ENCODE results near the gene NOTUM. TPM values are rescaled to one million over a fixed set of nuclear protein-coding genes. Genes with fewer than 3 reads are reported as not detected.

NOTUM gene
- total RNA-seq, 4 donors from 2014 or later, result 1.1 to 11.5 (median 1.5) TPM

GRCh38 chr17:81951785-81952684 lies 9.0 kb downstream of the NOTUM start:
- no peak for DNase-seq (ENCODE audit: low spot score in 2 of 2)
- TF ChIP-seq EP300 (IDR thresholded peaks at IDR 0.05) (no peak), CTCF (IDR thresholded peaks at IDR 0.05) (no peak), POLR2AphosphoS5 (IDR thresholded peaks at IDR 0.05) (no peak), POLR2A (IDR thresholded peaks at IDR 0.05) (no peak)
- WGBS, result 47% methylated on average over 13 of the region's 13 CpGs
- H3K36me3 ChIP-seq, result no peaks in the 10 kb centered on the region
- H3K27me3 ChIP-seq, result peaks cover under 1% of the 10 kb centered on the region
- no peak overlapping the region for H3K4me3 ChIP-seq
- no peak overlapping the region for H3K27ac ChIP-seq
- no peaks in the 10 kb centered on the region for H3K4me1 ChIP-seq
- no peaks in the 10 kb centered on the region for H3K9me3 ChIP-seq

DNA sequence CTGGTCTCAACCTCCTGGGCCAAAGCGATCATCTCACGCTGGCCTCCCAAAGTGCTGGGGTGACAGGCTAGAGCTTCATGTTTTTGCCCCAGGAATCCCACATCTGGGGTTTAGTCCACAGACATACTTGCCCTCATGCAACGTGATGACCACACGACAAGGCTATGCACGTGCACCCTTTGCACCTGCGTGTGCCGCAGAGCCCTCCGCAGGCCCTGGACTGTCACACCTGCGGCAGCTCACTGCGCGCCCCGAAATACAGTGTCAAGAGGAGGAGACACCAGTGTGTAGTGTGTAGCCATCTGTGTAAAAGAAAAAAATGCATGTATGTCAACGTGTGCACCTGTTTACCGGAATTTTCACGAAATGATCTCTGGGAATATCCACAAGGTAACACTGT lies 10.5 kb downstream of the NOTUM start:
- TF ChIP-seq EP300 (IDR thresholded peaks at IDR 0.05), result no peak
- no peaks in the 10 kb centered on the region for H3K27me3 ChIP-seq
- 87% methylated on average over 15 of the region's 15 CpGs for WGBS
- DNase-seq (ENCODE audit: low spot score in 2 of 2), result no peak
- no peaks in the 10 kb centered on the region for H3K9me3 ChIP-seq
- no peak overlapping the region for H3K27ac ChIP-seq
- H3K36me3 ChIP-seq, result no peaks in the 10 kb centered on the region
- H3K4me1 ChIP-seq, result no peaks in the 10 kb centered on the region
- H3K4me3 ChIP-seq, result no peak overlapping the region

GRCh38 chr17:81948635-81949378 lies 12.2 kb downstream of the NOTUM start:
- TF ChIP-seq CTCF (IDR thresholded peaks at IDR 0.05) (no peak), EP300 (IDR thresholded peaks at IDR 0.05) (no peak), POLR2AphosphoS5 (IDR thresholded peaks at IDR 0.05) (no peak), POLR2A (IDR thresholded peaks at IDR 0.05) (no peak)

DNA sequence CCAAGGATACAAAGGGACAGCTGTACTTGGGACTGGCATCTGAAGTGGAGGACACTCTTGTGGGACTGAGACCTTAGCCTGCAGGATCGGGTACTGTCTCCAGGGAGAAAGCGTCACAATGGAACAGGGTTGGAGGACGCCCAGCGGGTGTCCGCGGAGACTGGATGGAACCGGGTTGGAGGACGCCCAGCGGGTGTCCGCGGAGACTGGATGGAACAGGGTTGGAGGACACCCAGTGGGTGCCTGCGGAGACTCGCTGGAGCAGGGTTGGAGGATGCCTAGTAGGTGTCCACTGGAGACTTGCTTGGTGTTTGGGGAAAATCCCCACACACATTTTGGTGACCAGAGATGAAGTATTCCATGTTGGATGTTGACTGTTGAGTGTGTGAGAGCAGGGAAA lies 13.8 kb downstream of the NOTUM start, which contains the start of gene MYADML2:
TSS of gene MYADML2 (minus strand) at position 45 of the 400 bp plus-strand sequence. CDS start 5,492 bp downstream, outside the sequence.
- 74% methylated on average over 13 of the region's 13 CpGs for WGBS
- Histone ChIP-seq H3K4me1 (no peaks in the 10 kb centered on the region), H3K36me3 (no peaks in the 10 kb centered on the region), H3K27ac (no peak within 1 kb of the TSS), H3K4me3 (no peak within 1 kb of the TSS), H3K9me3 (no peaks in the 10 kb centered on the region), H3K27me3 (peaks cover 8% of the 10 kb centered on the region)
- TF ChIP-seq CTCF (IDR thresholded peaks at IDR 0.05) (no peak), POLR2A (IDR thresholded peaks at IDR 0.05) (no peak), EP300 (IDR thresholded peaks at IDR 0.05) (no peak), POLR2AphosphoS5 (IDR thresholded peaks at IDR 0.05) (no peak)
- peak in 1 of 2 donors; percentile 35 for DNase-seq (ENCODE audit: low spot score in 2 of 2)

More at GRCh38 chr17:81948635-81949378, 12.2 kb downstream of the NOTUM start:
- Histone ChIP-seq H3K4me3 (no peak overlapping the region), H3K36me3 (no peaks in the 10 kb centered on the region), H3K9me3 (no peaks in the 10 kb centered on the region), H3K27me3 (no peaks in the 10 kb centered on the region), H3K4me1 (no peaks in the 10 kb centered on the region), H3K27ac (no peak overlapping the region)
- WGBS, result 91% methylated on average over 11 of the region's 17 CpGs
- DNase-seq (ENCODE audit: low spot score in 2 of 2), result no peak

DNA sequence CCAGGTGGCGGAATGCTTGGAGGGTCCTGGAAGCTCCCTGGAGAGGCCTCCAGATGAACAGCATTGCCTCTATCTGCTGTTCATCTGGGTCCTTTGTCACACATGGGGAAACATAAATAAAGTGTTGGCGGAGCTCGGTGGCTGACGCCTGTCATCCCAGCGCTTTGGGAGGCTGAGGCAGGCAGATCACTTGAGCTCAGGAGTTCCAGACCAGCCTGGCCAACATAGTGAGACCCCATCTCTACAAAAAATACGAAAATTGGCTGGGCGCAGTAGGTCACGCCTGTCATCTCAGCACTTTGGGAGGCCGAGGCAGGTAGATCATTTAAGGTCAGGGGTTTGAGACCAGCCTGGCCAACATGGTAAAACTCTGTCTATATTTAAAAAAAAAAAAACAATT lies 16.1 kb downstream of the NOTUM start:
- TF ChIP-seq CTCF (IDR thresholded peaks at IDR 0.05) (no peak), POLR2A (IDR thresholded peaks at IDR 0.05) (no peak), POLR2AphosphoS5 (IDR thresholded peaks at IDR 0.05) (no peak), EP300 (IDR thresholded peaks at IDR 0.05) (no peak)
- Histone ChIP-seq H3K9me3 (no peaks in the 10 kb centered on the region), H3K36me3 (no peaks in the 10 kb centered on the region), H3K27ac (no peak overlapping the region), H3K4me1 (peaks cover 6% of the 10 kb centered on the region), H3K4me3 (no peak overlapping the region), H3K27me3 (peaks cover 17% of the 10 kb centered on the region)
- no peak for DNase-seq (ENCODE audit: low spot score in 2 of 2)
- WGBS, result 97% methylated on average over 9 of the region's 9 CpGs
